ENCODE results near the gene SAAL1. TPM values are rescaled to one million over a fixed set of nuclear protein-coding genes. Genes with fewer than 3 reads are reported as not detected.

SAAL1 gene
- total and polyA plus RNA-seq, 9 of the 15 experiments (the other 6 are each of a cell fraction or from before 2014, with no cell fraction given) = 38.9 to 77.5 (median 56.4) TPM

DNA sequence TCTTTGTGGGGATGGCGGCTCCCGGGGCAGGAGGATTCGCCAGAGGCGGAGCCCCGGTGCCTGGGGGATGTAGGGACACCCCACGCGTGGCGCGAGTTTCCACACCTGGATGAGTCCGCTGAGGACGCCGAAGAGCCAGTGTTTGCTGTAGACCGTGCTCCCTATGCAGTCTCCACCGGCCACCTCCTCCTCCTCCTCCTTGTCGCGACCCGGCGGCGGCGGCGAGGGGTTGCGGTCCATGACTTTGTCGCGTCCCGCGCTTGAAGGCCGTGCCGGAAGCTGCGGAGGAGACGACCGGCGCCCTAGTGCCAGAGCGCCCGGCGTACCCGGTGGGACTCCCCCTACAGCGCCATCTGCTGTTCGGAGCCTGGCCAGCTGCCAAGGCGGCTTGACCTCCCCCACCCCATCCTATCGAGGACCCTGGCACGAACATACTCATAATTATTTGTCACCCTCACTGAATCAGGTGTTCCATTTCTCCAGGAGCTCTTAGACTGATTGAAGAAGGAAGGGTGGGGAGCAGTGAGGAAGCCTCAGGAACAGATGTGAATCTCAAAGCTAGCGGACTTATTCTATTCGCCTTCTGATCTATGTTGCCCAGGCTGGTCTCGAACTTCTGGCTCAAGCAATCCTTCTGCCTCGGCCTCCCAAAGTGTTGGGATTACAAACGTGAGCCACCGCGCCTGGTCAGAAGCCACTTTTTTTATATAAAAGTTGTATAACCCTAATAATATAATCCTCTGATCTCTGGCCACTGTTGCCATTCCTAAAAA is at the start of gene SAAL1 (continued):
- TF ChIP-seq BCLAF1 (IDR thresholded peaks at IDR 0.05; ENCODE audit: borderline replicate concordance in 1 of 2, control insufficient read depth in 1 of 2, low read depth in 2 of 2, low read length in 1 of 2) = no peak
- peak; percentile 95 for TF ChIP-seq RBBP5 (IDR thresholded peaks at IDR 0.05; ENCODE audit: borderline replicate concordance, insufficient read depth, low read length, poor library complexity, severe bottlenecking)
- TF ChIP-seq ZNF263 (CRISPR knock-in tag; IDR thresholded peaks at IDR 0.05; ENCODE audit: borderline replicate concordance) = peak; percentile 94
- TF ChIP-seq HNRNPUL1 (IDR thresholded peaks at IDR 0.05; ENCODE audit: low read length) = no peak
- TF ChIP-seq, protein P1, sequence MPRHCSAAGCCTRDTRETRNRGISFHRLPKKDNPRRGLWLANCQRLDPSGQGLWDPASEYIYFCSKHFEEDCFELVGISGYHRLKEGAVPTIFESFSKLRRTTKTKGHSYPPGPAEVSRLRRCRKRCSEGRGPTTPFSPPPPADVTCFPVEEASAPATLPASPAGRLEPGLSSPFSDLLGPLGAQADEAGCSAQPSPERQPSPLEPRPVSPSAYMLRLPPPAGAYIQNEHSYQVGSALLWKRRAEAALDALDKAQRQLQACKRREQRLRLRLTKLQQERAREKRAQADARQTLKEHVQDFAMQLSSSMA (CRISPR knock-in tag; IDR thresholded peaks at IDR 0.05) = no peak
- 0 out of 2 replicates have a peak, but pooled peaks have one; percentile 42 for TF ChIP-seq HDAC2 (IDR thresholded peaks at IDR 0.05)
- TF ChIP-seq ZNF764 (CRISPR knock-in tag; IDR thresholded peaks at IDR 0.05; ENCODE audit: low read depth) = no peak
- TF ChIP-seq, protein P2, sequence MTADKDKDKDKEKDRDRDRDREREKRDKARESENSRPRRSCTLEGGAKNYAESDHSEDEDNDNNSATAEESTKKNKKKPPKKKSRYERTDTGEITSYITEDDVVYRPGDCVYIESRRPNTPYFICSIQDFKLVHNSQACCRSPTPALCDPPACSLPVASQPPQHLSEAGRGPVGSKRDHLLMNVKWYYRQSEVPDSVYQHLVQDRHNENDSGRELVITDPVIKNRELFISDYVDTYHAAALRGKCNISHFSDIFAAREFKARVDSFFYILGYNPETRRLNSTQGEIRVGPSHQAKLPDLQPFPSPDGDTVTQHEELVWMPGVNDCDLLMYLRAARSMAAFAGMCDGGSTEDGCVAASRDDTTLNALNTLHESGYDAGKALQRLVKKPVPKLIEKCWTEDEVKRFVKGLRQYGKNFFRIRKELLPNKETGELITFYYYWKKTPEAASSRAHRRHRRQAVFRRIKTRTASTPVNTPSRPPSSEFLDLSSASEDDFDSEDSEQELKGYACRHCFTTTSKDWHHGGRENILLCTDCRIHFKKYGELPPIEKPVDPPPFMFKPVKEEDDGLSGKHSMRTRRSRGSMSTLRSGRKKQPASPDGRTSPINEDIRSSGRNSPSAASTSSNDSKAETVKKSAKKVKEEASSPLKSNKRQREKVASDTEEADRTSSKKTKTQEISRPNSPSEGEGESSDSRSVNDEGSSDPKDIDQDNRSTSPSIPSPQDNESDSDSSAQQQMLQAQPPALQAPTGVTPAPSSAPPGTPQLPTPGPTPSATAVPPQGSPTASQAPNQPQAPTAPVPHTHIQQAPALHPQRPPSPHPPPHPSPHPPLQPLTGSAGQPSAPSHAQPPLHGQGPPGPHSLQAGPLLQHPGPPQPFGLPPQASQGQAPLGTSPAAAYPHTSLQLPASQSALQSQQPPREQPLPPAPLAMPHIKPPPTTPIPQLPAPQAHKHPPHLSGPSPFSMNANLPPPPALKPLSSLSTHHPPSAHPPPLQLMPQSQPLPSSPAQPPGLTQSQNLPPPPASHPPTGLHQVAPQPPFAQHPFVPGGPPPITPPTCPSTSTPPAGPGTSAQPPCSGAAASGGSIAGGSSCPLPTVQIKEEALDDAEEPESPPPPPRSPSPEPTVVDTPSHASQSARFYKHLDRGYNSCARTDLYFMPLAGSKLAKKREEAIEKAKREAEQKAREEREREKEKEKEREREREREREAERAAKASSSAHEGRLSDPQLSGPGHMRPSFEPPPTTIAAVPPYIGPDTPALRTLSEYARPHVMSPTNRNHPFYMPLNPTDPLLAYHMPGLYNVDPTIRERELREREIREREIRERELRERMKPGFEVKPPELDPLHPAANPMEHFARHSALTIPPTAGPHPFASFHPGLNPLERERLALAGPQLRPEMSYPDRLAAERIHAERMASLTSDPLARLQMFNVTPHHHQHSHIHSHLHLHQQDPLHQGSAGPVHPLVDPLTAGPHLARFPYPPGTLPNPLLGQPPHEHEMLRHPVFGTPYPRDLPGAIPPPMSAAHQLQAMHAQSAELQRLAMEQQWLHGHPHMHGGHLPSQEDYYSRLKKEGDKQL (CRISPR knock-in tag; IDR thresholded peaks at IDR 0.05; ENCODE audit: borderline replicate concordance) = no peak
- TF ChIP-seq ZC3H4 (CRISPR knock-in tag; IDR thresholded peaks at IDR 0.05; ENCODE audit: borderline replicate concordance) = no peak
- TF ChIP-seq RNF2 (IDR thresholded peaks at IDR 0.05) = 0 out of 2 replicates have a peak, but pooled peaks have one; percentile 12
- TF ChIP-seq MAFK (IDR thresholded peaks at IDR 0.05; ENCODE audit: low read length) = 0 out of 2 replicates have a peak, but pooled peaks have one; percentile 22
- TF ChIP-seq EP300 (IDR thresholded peaks at IDR 0.05; ENCODE audit: low read length) = peak; percentile 47
- no peak for TF ChIP-seq ATF1 (CRISPR knock-in tag; IDR thresholded peaks at IDR 0.05)
- peak; percentile 59 for TF ChIP-seq ATF1 (tag; IDR thresholded peaks at IDR 0.05)
- TF ChIP-seq HDAC6 (IDR thresholded peaks at IDR 0.05; ENCODE audit: low read depth, low read length) = no peak
- peak; percentile 45 to 69 for TF ChIP-seq E2F6 (IDR thresholded peaks at IDR 0.05; ENCODE audit: borderline replicate concordance in 1 of 2, extremely low read depth in 1 of 2, insufficient read depth in 1 of 2, insufficient read length in 1 of 2, low read depth in 1 of 2, low read length in 1 of 2, poor library complexity in 1 of 2, severe bottlenecking in 1 of 2)
- peak; percentile 94 for TF ChIP-seq RB1 (IDR thresholded peaks at IDR 0.05; ENCODE audit: low read depth)
